ENCODE results near the gene SERTAD4. TPM values are rescaled to one million over a fixed set of nuclear protein-coding genes. Genes with fewer than 3 reads are reported as not detected.
"Not testable (repeated sequence)": the region's sequence is repeated elsewhere in the genome, so short reads cannot be mapped to it uniquely, and the experiment has no call there.

The SERTAD4 gene
- total RNA-seq, 3 donors from 2014 or later, result not detected

GRCh38 chr1:210260096-210260495 is 27.5 kb downstream of the SERTAD4 start:
- Mint-ChIP-seq H3K4me3 (no peak overlapping the region), H3K4me1 (ENCODE audit: low read depth) (no peaks in the 10 kb centered on the region), H3K36me3 (ENCODE audit: insufficient read depth) (no peaks in the 10 kb centered on the region), H3K9me3 (no peaks in the 10 kb centered on the region), H3K27me3 (ENCODE audit: low read depth) (peaks cover 20% of the 10 kb centered on the region)
- ATAC-seq (no peak), DNase-seq (no peak)

- no peaks in the 10 kb centered on the region for H3K9me3 Mint-ChIP-seq
- DNase-seq, result no peak
- H3K27me3 Mint-ChIP-seq (ENCODE audit: low read depth), result peaks cover 12% of the 10 kb centered on the region
- no peak for ATAC-seq
- H3K36me3 Mint-ChIP-seq (ENCODE audit: insufficient read depth), result no peaks in the 10 kb centered on the region
- H3K4me1 Mint-ChIP-seq (ENCODE audit: low read depth), result no peaks in the 10 kb centered on the region
- H3K4me3 Mint-ChIP-seq, result no peak overlapping the region
Observed at GRCh38 chr1:210262167-210262896, 29.7 kb downstream of the SERTAD4 start.

- Mint-ChIP-seq H3K36me3 (ENCODE audit: insufficient read depth) (no peaks in the 10 kb centered on the region), H3K27me3 (ENCODE audit: low read depth) (peaks cover 10% of the 10 kb centered on the region), H3K4me1 (ENCODE audit: low read depth) (no peaks in the 10 kb centered on the region), H3K4me3 (no peak overlapping the region), H3K9me3 (no peaks in the 10 kb centered on the region)
- ATAC-seq (no peak), DNase-seq (no peak)
Observed at GRCh38 chr1:210262897-210263272, 30.3 kb downstream of the SERTAD4 start.

GRCh38 chr1:210263963-210264362 is 31.4 kb downstream of the SERTAD4 start:
- H3K9me3 Mint-ChIP-seq, result no peaks in the 10 kb centered on the region
- ATAC-seq, result no peak
- H3K4me3 Mint-ChIP-seq, result no peak overlapping the region
- H3K4me1 Mint-ChIP-seq (ENCODE audit: low read depth), result no peaks in the 10 kb centered on the region
- peaks cover 11% of the 10 kb centered on the region for H3K27me3 Mint-ChIP-seq (ENCODE audit: low read depth)
- no peak for DNase-seq
- no peaks in the 10 kb centered on the region for H3K36me3 Mint-ChIP-seq (ENCODE audit: insufficient read depth)

GRCh38 chr1:210264496-210265380 is 32.1 kb downstream of the SERTAD4 start:
- DNase-seq, result no peak
- Mint-ChIP-seq H3K36me3 (ENCODE audit: insufficient read depth) (no peaks in the 10 kb centered on the region), H3K27me3 (ENCODE audit: low read depth) (peaks cover 13% of the 10 kb centered on the region), H3K4me1 (ENCODE audit: low read depth) (no peaks in the 10 kb centered on the region), H3K4me3 (no peak overlapping the region), H3K9me3 (no peaks in the 10 kb centered on the region)
- ATAC-seq, result no peak

GRCh38 chr1:210265392-210265955 is 32.9 kb downstream of the SERTAD4 start:
- H3K27me3 Mint-ChIP-seq (ENCODE audit: low read depth), result peaks cover 13% of the 10 kb centered on the region

GRCh38 chr1:210269981-210270380 is 37.4 kb downstream of the SERTAD4 start:
- no peak for ATAC-seq
- H3K4me3 Mint-ChIP-seq, result no peak overlapping the region
- H3K4me1 Mint-ChIP-seq (ENCODE audit: low read depth), result no peaks in the 10 kb centered on the region
- H3K27me3 Mint-ChIP-seq (ENCODE audit: low read depth), result peaks cover 22% of the 10 kb centered on the region
- DNase-seq, result no peak
- H3K9me3 Mint-ChIP-seq, result no peaks in the 10 kb centered on the region
- H3K36me3 Mint-ChIP-seq (ENCODE audit: insufficient read depth), result no peaks in the 10 kb centered on the region

More at GRCh38 chr1:210265392-210265955, 32.9 kb downstream of the SERTAD4 start:
- not testable (repeated sequence) for DNase-seq; H3K9me3 Mint-ChIP-seq; H3K4me1 Mint-ChIP-seq (ENCODE audit: low read depth); H3K4me3 Mint-ChIP-seq; H3K36me3 Mint-ChIP-seq (ENCODE audit: insufficient read depth); ATAC-seq

GRCh38 chr1:210272666-210273065 is 40.1 kb downstream of the SERTAD4 start:
- no peaks in the 10 kb centered on the region for H3K36me3 Mint-ChIP-seq (ENCODE audit: insufficient read depth)
- H3K27me3 Mint-ChIP-seq (ENCODE audit: low read depth), result peaks cover 19% of the 10 kb centered on the region
- no peak for DNase-seq
- no peak for ATAC-seq
- H3K4me1 Mint-ChIP-seq (ENCODE audit: low read depth), result no peaks in the 10 kb centered on the region
- H3K9me3 Mint-ChIP-seq, result no peaks in the 10 kb centered on the region
- H3K4me3 Mint-ChIP-seq, result no peak overlapping the region

- ATAC-seq (no peak), DNase-seq (no peak)
- Mint-ChIP-seq H3K4me3 (no peak overlapping the region), H3K4me1 (ENCODE audit: low read depth) (no peaks in the 10 kb centered on the region), H3K36me3 (ENCODE audit: insufficient read depth) (no peaks in the 10 kb centered on the region), H3K27me3 (ENCODE audit: low read depth) (peaks cover 20% of the 10 kb centered on the region), H3K9me3 (peaks cover 21% of the 10 kb centered on the region)
Observed at GRCh38 chr1:210280221-210280620, 47.6 kb downstream of the SERTAD4 start.

- H3K4me3 Mint-ChIP-seq, result no peak overlapping the region
Observed at GRCh38 chr1:210288116-210288515, 55.5 kb downstream of the SERTAD4 start.

GRCh38 chr1:210289248-210289647 is 56.7 kb downstream of the SERTAD4 start:
- ATAC-seq, result no peak
- H3K36me3 Mint-ChIP-seq (ENCODE audit: insufficient read depth), result no peaks in the 10 kb centered on the region
- DNase-seq, result no peak
- no peaks in the 10 kb centered on the region for H3K9me3 Mint-ChIP-seq
- H3K27me3 Mint-ChIP-seq (ENCODE audit: low read depth), result peaks cover 48% of the 10 kb centered on the region
- peaks cover 5% of the 10 kb centered on the region for H3K4me1 Mint-ChIP-seq (ENCODE audit: low read depth)
- no peak overlapping the region for H3K4me3 Mint-ChIP-seq

More at GRCh38 chr1:210288116-210288515, 55.5 kb downstream of the SERTAD4 start:
- no peaks in the 10 kb centered on the region for H3K9me3 Mint-ChIP-seq
- ATAC-seq, result no peak
- no peak for DNase-seq
- H3K4me1 Mint-ChIP-seq (ENCODE audit: low read depth), result peaks cover 5% of the 10 kb centered on the region
- H3K27me3 Mint-ChIP-seq (ENCODE audit: low read depth), result peaks cover 51% of the 10 kb centered on the region
- no peaks in the 10 kb centered on the region for H3K36me3 Mint-ChIP-seq (ENCODE audit: insufficient read depth)

- no peaks in the 10 kb centered on the region for H3K36me3 Mint-ChIP-seq (ENCODE audit: insufficient read depth)
- DNase-seq (no peak), ATAC-seq (no peak)
- peaks cover 48% of the 10 kb centered on the region for H3K27me3 Mint-ChIP-seq (ENCODE audit: low read depth)
- H3K4me3 Mint-ChIP-seq, result no peak overlapping the region
- no peaks in the 10 kb centered on the region for H3K9me3 Mint-ChIP-seq
- peaks cover 5% of the 10 kb centered on the region for H3K4me1 Mint-ChIP-seq (ENCODE audit: low read depth)
Observed at GRCh38 chr1:210291081-210291764, 58.6 kb downstream of the SERTAD4 start.

GRCh38 chr1:210291786-210292230 is 59.2 kb downstream of the SERTAD4 start:
- Mint-ChIP-seq H3K4me1 (ENCODE audit: low read depth) (peaks cover 5% of the 10 kb centered on the region), H3K36me3 (ENCODE audit: insufficient read depth) (no peaks in the 10 kb centered on the region), H3K27me3 (ENCODE audit: low read depth) (peaks cover 48% of the 10 kb centered on the region), H3K4me3 (no peak overlapping the region), H3K9me3 (no peaks in the 10 kb centered on the region)
- DNase-seq (no peak), ATAC-seq (no peak)
